ENCODE measurements around the gene MED10. TPM values are rescaled to one million over a fixed set of nuclear protein-coding genes. Genes with fewer than 3 reads are reported as not detected.

MED10 gene
- total and polyA plus RNA-seq, 2 of the 4 experiments (the other 2 are of a cell fraction), result 9.1 to 60.0 TPM

DNA sequence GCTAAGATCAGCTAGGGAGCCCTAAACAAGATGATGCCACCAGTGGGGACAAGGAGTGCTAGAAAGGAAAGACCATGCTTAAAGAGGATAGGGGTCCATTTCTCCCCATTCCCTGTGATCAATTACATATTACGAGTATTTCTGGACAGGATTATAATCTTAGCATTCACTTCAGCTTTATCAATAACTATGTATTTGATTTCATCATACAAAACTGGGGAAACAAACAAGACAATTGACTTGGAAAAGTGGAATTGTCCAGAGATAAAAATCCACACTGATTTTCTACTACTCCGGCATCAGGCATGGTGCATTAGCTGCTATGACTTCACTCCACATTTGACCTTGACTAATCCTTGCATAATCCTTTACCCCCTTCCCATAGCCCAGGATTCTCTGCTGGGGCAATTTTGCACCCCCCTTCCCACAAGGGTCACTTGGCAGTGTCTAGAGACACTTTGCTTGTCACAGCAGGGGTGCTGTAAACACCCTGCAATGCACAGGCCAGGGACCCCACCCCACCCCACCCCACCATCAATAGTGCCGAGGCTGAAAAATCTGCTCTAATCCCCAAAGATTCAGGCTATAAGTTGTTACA, 40.4 kb upstream of the MED10 start:
- DNase-seq (no peak), ATAC-seq (ENCODE audit: low read depth) (no peak)
- H2AFZ ChIP-seq (replicated peaks; ENCODE audit: low read length, poor library complexity), result no peak overlapping the region
- H3K14ac ChIP-seq (replicated peaks; ENCODE audit: low read depth, low read length), result no peak overlapping the region
- no peak overlapping the region for H3K9ac ChIP-seq (ENCODE audit: low read depth, low read length)
- BruUV-seq (replicated peaks), result no TSS peak
- no peak overlapping the region for H3K56ac ChIP-seq (ENCODE audit: extremely low read depth, insufficient read depth, low read length)
- no peaks in the 10 kb centered on the region for H3K36me3 ChIP-seq (ENCODE audit: control insufficient read depth, insufficient read depth, low read length)
- no peak overlapping the region for H4K5ac ChIP-seq (ENCODE audit: low read depth, low read length)
- ChIA-PET POLR2A (ENCODE audit: unreplicated experiment) (no interaction called here), CTCF (no interaction called here)
- no peak overlapping the region for H3K18ac ChIP-seq (ENCODE audit: low read depth, low read length)
- no peak overlapping the region for H2BK5ac ChIP-seq (ENCODE audit: low read depth, low read length, poor library complexity, severe bottlenecking)
- no peak overlapping the region for H3K23ac ChIP-seq (ENCODE audit: low read depth, low read length)
- no peaks in the 10 kb centered on the region for H3K27me3 ChIP-seq (ENCODE audit: control insufficient read depth, insufficient read depth, low read length)
- in situ Hi-C loops (cut with MboI; ENCODE audit: low sequenced_read_pairs), result no loop called here
- H2BK15ac ChIP-seq (ENCODE audit: low read depth, low read length), result no peak overlapping the region
- H3K4me3 ChIP-seq (ENCODE audit: insufficient read depth, low read depth, low read length), result no peak overlapping the region
- no peaks in the 10 kb centered on the region for H4K20me1 ChIP-seq (ENCODE audit: insufficient read depth, low read length)
- no peak for TF ChIP-seq CEBPB (IDR thresholded peaks at IDR 0.05; ENCODE audit: low read depth, low read length)
- no peak for TF ChIP-seq RAD21 (IDR thresholded peaks at IDR 0.05; ENCODE audit: low read length)
- TF ChIP-seq, protein P1, sequence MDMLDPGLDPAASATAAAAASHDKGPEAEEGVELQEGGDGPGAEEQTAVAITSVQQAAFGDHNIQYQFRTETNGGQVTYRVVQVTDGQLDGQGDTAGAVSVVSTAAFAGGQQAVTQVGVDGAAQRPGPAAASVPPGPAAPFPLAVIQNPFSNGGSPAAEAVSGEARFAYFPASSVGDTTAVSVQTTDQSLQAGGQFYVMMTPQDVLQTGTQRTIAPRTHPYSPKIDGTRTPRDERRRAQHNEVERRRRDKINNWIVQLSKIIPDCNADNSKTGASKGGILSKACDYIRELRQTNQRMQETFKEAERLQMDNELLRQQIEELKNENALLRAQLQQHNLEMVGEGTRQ (IDR thresholded peaks at IDR 0.05; ENCODE audit: low read depth, low read length), result no peak
- TF ChIP-seq SMC3 (IDR thresholded peaks at IDR 0.05; ENCODE audit: low read depth, low read length), result no peak
- no peak for TF ChIP-seq FOS (IDR thresholded peaks at IDR 0.05; ENCODE audit: low read depth, low read length)
- TF ChIP-seq MAZ (IDR thresholded peaks at IDR 0.05; ENCODE audit: borderline replicate concordance, low read depth, low read length), result no peak
- TF ChIP-seq, protein P2, sequence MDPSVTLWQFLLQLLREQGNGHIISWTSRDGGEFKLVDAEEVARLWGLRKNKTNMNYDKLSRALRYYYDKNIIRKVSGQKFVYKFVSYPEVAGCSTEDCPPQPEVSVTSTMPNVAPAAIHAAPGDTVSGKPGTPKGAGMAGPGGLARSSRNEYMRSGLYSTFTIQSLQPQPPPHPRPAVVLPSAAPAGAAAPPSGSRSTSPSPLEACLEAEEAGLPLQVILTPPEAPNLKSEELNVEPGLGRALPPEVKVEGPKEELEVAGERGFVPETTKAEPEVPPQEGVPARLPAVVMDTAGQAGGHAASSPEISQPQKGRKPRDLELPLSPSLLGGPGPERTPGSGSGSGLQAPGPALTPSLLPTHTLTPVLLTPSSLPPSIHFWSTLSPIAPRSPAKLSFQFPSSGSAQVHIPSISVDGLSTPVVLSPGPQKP (IDR thresholded peaks at IDR 0.05; ENCODE audit: borderline replicate concordance, low read depth, low read length), result no peak
- TF ChIP-seq NFE2L2 (IDR thresholded peaks at IDR 0.05; ENCODE audit: low read depth, low read length), result no peak
- H2AK5ac ChIP-seq (ENCODE audit: low read depth, low read length), result no peak overlapping the region
- H4K8ac ChIP-seq (ENCODE audit: low read depth in 2 of 2, low read length in 2 of 2), result no peak overlapping the region
- H2BK20ac ChIP-seq (ENCODE audit: low read depth, low read length), result no peak overlapping the region
- no peaks in the 10 kb centered on the region for H3K4me1 ChIP-seq (ENCODE audit: control insufficient read depth, insufficient read depth, low read length)
- dilution Hi-C loops (cut with HindIII; ENCODE audit: low sequenced_read_pairs, unreplicated experiment), result no loop called here
- H3K9me3 ChIP-seq (ENCODE audit: control insufficient read depth, insufficient read depth, low read length), result no peaks in the 10 kb centered on the region
- H2AK9ac ChIP-seq (replicated peaks; ENCODE audit: low read depth, low read length, poor library complexity), result no peak overlapping the region
- no peak overlapping the region for H3K27ac ChIP-seq (ENCODE audit: insufficient read depth, low read length)
- H3K4me2 ChIP-seq (ENCODE audit: low read depth, low read length), result no peak overlapping the region
- H3K79me1 ChIP-seq (ENCODE audit: low read depth in 1 of 2, low read length in 2 of 2), result no peaks in the 10 kb centered on the region
- H3K9me1 ChIP-seq (ENCODE audit: insufficient read depth, low read length), result no peaks in the 10 kb centered on the region
- no peak overlapping the region for H3K4ac ChIP-seq (ENCODE audit: low read depth, low read length)
- H2BK120ac ChIP-seq (ENCODE audit: low read depth, low read length), result no peak overlapping the region
- WGBS, 2 experiments (ENCODE audit: extremely low coverage in 2 of 2, insufficient read length in 1 of 2), result no CpG with 5 or more reads among the region's 3 CpGs
- intact Hi-C loops (cut with micrococcal nuclease), result no loop called here
- no peak overlapping the region for H4K91ac ChIP-seq (ENCODE audit: insufficient read depth, low read depth, low read length)

All from IMR-90 (cell line).